ENCODE results near the gene ANKH.

GRCh38 chr5:14806456-14806855 is 65.1 kb downstream of the ANKH start:
- no peak for TF ChIP-seq FOXM1 (IDR thresholded peaks at IDR 0.05; ENCODE audit: borderline replicate concordance, low read depth)
- no peak for TF ChIP-seq RAD21 (IDR thresholded peaks at IDR 0.05; ENCODE audit: low read depth)
- TF ChIP-seq MAX (IDR thresholded peaks at IDR 0.05): no peak
- no peak for TF ChIP-seq CEBPB (IDR thresholded peaks at IDR 0.05)
- no peak for TF ChIP-seq TAF1 (IDR thresholded peaks at IDR 0.05; ENCODE audit: low read depth)
- TF ChIP-seq ZBTB7A (IDR thresholded peaks at IDR 0.05; ENCODE audit: low read depth): no peak
- no peak for TF ChIP-seq REST (IDR thresholded peaks at IDR 0.05; ENCODE audit: low read depth)
- no peak for TF ChIP-seq CREB1 (IDR thresholded peaks at IDR 0.05; ENCODE audit: low read depth)
- no peak for TF ChIP-seq EGR1 (IDR thresholded peaks at IDR 0.05)
- TF ChIP-seq EP300 (IDR thresholded peaks at IDR 0.05; ENCODE audit: borderline replicate concordance): no peak
- TF ChIP-seq, protein P1, sequence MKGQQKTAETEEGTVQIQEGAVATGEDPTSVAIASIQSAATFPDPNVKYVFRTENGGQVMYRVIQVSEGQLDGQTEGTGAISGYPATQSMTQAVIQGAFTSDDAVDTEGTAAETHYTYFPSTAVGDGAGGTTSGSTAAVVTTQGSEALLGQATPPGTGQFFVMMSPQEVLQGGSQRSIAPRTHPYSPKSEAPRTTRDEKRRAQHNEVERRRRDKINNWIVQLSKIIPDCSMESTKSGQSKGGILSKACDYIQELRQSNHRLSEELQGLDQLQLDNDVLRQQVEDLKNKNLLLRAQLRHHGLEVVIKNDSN (IDR thresholded peaks at IDR 0.05): no peak
- TF ChIP-seq YY1 (IDR thresholded peaks at IDR 0.05; ENCODE audit: low read depth): no peak

All from Ishikawa (cell line).